H9 (cell line): ENCODE results near the gene WIPI1. TPM values are rescaled to one million over a fixed set of nuclear protein-coding genes. Genes with fewer than 3 reads are reported as not detected.

Source experiments
- DNase-seq: peaks from one replicate; pipeline ENCODE4 v3.0.0-alpha.2; 2017
- H2AFZ ChIP-seq: one replicate; pipeline ENCODE4 v1.6.1; 2013; ENCODE audit warnings: mild to moderate bottlenecking, low read length, control low read depth, moderate library complexity
- H2AK5ac ChIP-seq: 2 replicates; pipeline ENCODE4 v1.6.1; 2013; ENCODE audit warnings: low read length, control low read depth, mixed read lengths; ENCODE audit not compliant: insufficient read length
- H2BK120ac ChIP-seq: one replicate; pipeline ENCODE4 v1.6.1; 2013; ENCODE audit warnings: low read depth, mild to moderate bottlenecking, low read length, control low read depth, inconsistent platforms; ENCODE audit not compliant: poor library complexity, severe bottlenecking
- H2BK12ac ChIP-seq: 2 replicates; pipeline ENCODE4 v1.6.1; 2013; ENCODE audit warnings: low read length, control low read depth, mixed read lengths, low read depth; ENCODE audit not compliant: insufficient read length
- H2BK15ac ChIP-seq: 2 replicates; pipeline ENCODE4 v1.6.1; 2013; ENCODE audit warnings: low read depth, low read length, control low read depth
- H2BK20ac ChIP-seq: one replicate; pipeline ENCODE4 v1.6.1; 2013; ENCODE audit warnings: low read depth, mild to moderate bottlenecking, low read length, control low read depth, inconsistent platforms; ENCODE audit not compliant: poor library complexity, severe bottlenecking
- H2BK5ac ChIP-seq: 2 replicates; pipeline ENCODE4 v1.6.1; 2013; ENCODE audit warnings: low read length, control low read depth, mixed read lengths; ENCODE audit not compliant: insufficient read length
- H3K14ac ChIP-seq: 2 replicates; pipeline ENCODE4 v1.6.1; 2013; ENCODE audit warnings: low read length, control low read depth; ENCODE audit not compliant: insufficient read depth
- H3K18ac ChIP-seq: 2 replicates; pipeline ENCODE4 v1.6.1; 2013; ENCODE audit warnings: low read depth, mild to moderate bottlenecking, mixed read lengths, low read length, control low read depth; ENCODE audit not compliant: insufficient read length
- H3K23ac ChIP-seq: 2 replicates; pipeline ENCODE4 v1.6.1; 2013; ENCODE audit warnings: low read length, control low read depth, mixed read lengths, low read depth; ENCODE audit not compliant: insufficient read length
- H3K23me2 ChIP-seq: 2 replicates; pipeline ENCODE4 v1.6.1; 2013; ENCODE audit warnings: low read depth, mild to moderate bottlenecking, mixed read lengths, low read length, control low read depth; ENCODE audit not compliant: insufficient read length, poor library complexity, severe bottlenecking
- H3K27ac ChIP-seq: 2 replicates; pipeline ENCODE4 v1.5.1; 2013; ENCODE audit warnings: low read length, control low read depth, mixed read lengths, low read depth; ENCODE audit not compliant: insufficient read length
- H3K27me3 ChIP-seq: 2 replicates; pipeline ENCODE4 v1.6.1; 2013; ENCODE audit warnings: low read length, control low read depth, inconsistent platforms; ENCODE audit not compliant: insufficient read depth
- H3K4ac ChIP-seq: 2 replicates; pipeline ENCODE4 v1.6.1; 2013; ENCODE audit warnings: low read depth, mild to moderate bottlenecking, control low read depth, inconsistent platforms, low read length, moderate library complexity
- H3K4me1 ChIP-seq: 2 replicates; pipeline ENCODE4 v1.6.1; 2013; ENCODE audit warnings: low read length, control low read depth, inconsistent platforms; ENCODE audit not compliant: insufficient read depth
- H3K4me2 ChIP-seq: 2 replicates; pipeline ENCODE4 v1.6.1; 2013; ENCODE audit warnings: low read length, control low read depth, mixed read lengths; ENCODE audit not compliant: insufficient read length, insufficient read depth
- H3K56ac ChIP-seq: 2 replicates; pipeline ENCODE4 v1.6.1; 2013; ENCODE audit warnings: low read depth, mild to moderate bottlenecking, mixed read lengths, low read length, control low read depth; ENCODE audit not compliant: insufficient read length
- H3K79me1 ChIP-seq: 2 replicates; pipeline ENCODE4 v1.6.1; 2013; ENCODE audit warnings: low read depth, mild to moderate bottlenecking, moderate library complexity, low read length, control low read depth, inconsistent platforms; ENCODE audit not compliant: insufficient read depth, poor library complexity, severe bottlenecking
- H3K79me2 ChIP-seq: 2 replicates; pipeline ENCODE4 v1.6.1; 2013; ENCODE audit warnings: low read length, control low read depth, inconsistent platforms; ENCODE audit not compliant: insufficient read depth
- H3K9ac ChIP-seq: 2 replicates; pipeline ENCODE4 v1.6.1; 2013; ENCODE audit warnings: low read length, control low read depth, mixed read lengths; ENCODE audit not compliant: insufficient read length; ENCODE audit errors: extremely low read depth
- H3K9me3 ChIP-seq: one replicate; pipeline ENCODE4 v1.6.1; 2013; ENCODE audit warnings: low read depth, low read length, inconsistent platforms; ENCODE audit not compliant: control insufficient read depth
- H3T11ph ChIP-seq: one replicate; pipeline ENCODE4 v1.6.1; 2013; ENCODE audit warnings: mild to moderate bottlenecking, low read length, control low read depth, inconsistent platforms
- H4K20me1 ChIP-seq: one replicate; pipeline ENCODE4 v1.6.1; 2013; ENCODE audit not compliant: control insufficient read depth, insufficient read length, insufficient read depth
- H4K5ac ChIP-seq: 2 replicates; pipeline ENCODE4 v1.6.1; 2013; ENCODE audit warnings: low read depth, mild to moderate bottlenecking, mixed read lengths, low read length, control low read depth; ENCODE audit not compliant: insufficient read length
- H4K8ac ChIP-seq: replicated peaks from 2 replicates; pipeline ENCODE4 v1.6.1; 2013; ENCODE audit warnings: low read length, control low read depth, mixed read lengths, low read depth; ENCODE audit not compliant: insufficient read length
- H4K91ac ChIP-seq: 2 replicates; pipeline ENCODE4 v1.6.1; 2013; ENCODE audit warnings: low read depth, mild to moderate bottlenecking, moderate library complexity, mixed read lengths, low read length, control low read depth; ENCODE audit not compliant: insufficient read length
- H3K27ac Mint-ChIP-seq, 3 experiments: 2 replicates in 2 of 3; 3 replicates in 1 of 3; pipeline ENCODE4 v1.8.0; 2020 to 2021; ENCODE audit warnings: mixed read lengths in 3 of 3, mild to moderate bottlenecking in 1 of 3, moderate library complexity in 1 of 3
- H3K27me3 Mint-ChIP-seq: 2 replicates; pipeline ENCODE4 v1.8.0; 2021; ENCODE audit warnings: low read depth, mild to moderate bottlenecking, moderate library complexity, mixed read lengths
- H3K36me3 Mint-ChIP-seq, 3 experiments: 2 replicates in 2 of 3; 3 replicates in 1 of 3; pipeline ENCODE4 v1.8.0; 2020 to 2021; ENCODE audit warnings: low read depth in 3 of 3, mixed read lengths in 3 of 3; ENCODE audit not compliant: insufficient read depth in 1 of 3
- H3K4me1 Mint-ChIP-seq, 2 experiments: 2 replicates each; pipeline ENCODE4 v1.8.0; 2020; ENCODE audit warnings: mixed read lengths in 2 of 2
- H3K4me3 Mint-ChIP-seq, 2 experiments: 2 replicates in 1 of 2; 3 replicates in 1 of 2; pipeline ENCODE4 v1.8.0; 2020 to 2021; ENCODE audit warnings: mild to moderate bottlenecking in 2 of 2, mixed read lengths in 2 of 2, moderate library complexity in 1 of 2
- H3K9me3 Mint-ChIP-seq, 2 experiments: 2 replicates in 1 of 2; 3 replicates in 1 of 2; pipeline ENCODE4 v1.8.0; 2020; ENCODE audit warnings: mild to moderate bottlenecking in 2 of 2, mixed read lengths in 2 of 2, moderate library complexity in 1 of 2
- WGBS: extraction: QIAGEN DNeasy Blood & Tissue Kit; methylation state at CpG from one replicate; pipeline ENCODE4 v1.1.7; 2013; ENCODE audit warnings: missing lambda C conversion rate, low lambda C conversion rate, mixed read lengths; ENCODE audit not compliant: insufficient read length; ENCODE audit errors: extremely low coverage; 5-methylcytosine and 5-hydroxymethylcytosine counted together
- total RNA-seq: library from RNA; stranded (reverse); gene quantifications from 2 replicates; pipeline ENCODE4 v1.2.1, GENCODE V29; 2021
- TF ChIP-seq, protein P1 (sequence below): fragments of 200-600 bp; sonication (generic); conservative IDR thresholded peaks from 3 replicates; pipeline ENCODE4 v1.8.0; 2021; ENCODE audit warnings: antibody characterized with exemption, mild to moderate bottlenecking

Gene WIPI1
- total RNA-seq, 1 experiment from 2014 or later: 15.4 TPM

DNA sequence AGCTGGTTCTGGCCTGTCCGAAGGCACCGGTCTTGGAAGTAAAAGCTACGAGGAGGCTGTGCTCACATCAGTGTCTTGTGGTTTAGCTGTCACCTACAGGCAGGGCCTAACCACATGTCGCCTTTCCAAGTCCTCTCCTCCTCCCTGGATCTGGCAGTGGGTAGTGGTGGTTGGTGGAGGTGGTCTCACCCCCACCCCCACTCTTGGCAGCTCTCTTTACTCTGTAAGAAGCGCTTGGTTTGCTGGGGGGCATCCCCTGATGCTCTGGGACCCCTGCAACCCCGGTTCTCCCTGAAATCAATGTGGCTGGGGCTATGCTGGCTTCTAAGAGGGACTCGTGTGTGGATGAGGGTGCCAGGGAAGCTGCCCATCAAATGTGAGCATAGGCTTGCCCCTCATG lies 68.3 kb downstream of the WIPI1 start:
- Mint-ChIP-seq H3K27me3 (peaks cover 4% of the 10 kb centered on the region; the same call in 1 of the 2 replicates), H3K9me3 (no peaks in the 10 kb centered on the region), H3K27ac (no peak overlapping the region), H3K4me1 (peaks cover 0 to 6% of the 10 kb centered on the region in 2 experiments; a peak in 2 of 4 replicates), H3K36me3 (no peaks in the 10 kb centered on the region), H3K4me3 (no peak overlapping the region)
- Histone ChIP-seq H4K20me1 (no peaks in the 10 kb centered on the region), H3K79me1 (no peaks in the 10 kb centered on the region), H3K56ac (no peak overlapping the region), H2BK120ac (no peak overlapping the region), H2BK5ac (no peak overlapping the region), H4K91ac (no peak overlapping the region), H3K27me3 (no peaks in the 10 kb centered on the region), H4K8ac (no peak overlapping the region), H3K4me1 (no peaks in the 10 kb centered on the region), H2BK20ac (no peak overlapping the region), H2AK5ac (no peak overlapping the region), H2AFZ (no peak overlapping the region), H3T11ph (no peak overlapping the region), H4K5ac (no peak overlapping the region), H3K23ac (no peak overlapping the region), H3K79me2 (no peaks in the 10 kb centered on the region), H3K18ac (no peak overlapping the region), H3K23me2 (no peaks in the 10 kb centered on the region), H2BK12ac (no peak overlapping the region), H2BK15ac (no peak overlapping the region), H3K4me2 (no peak overlapping the region), H3K9ac (no peak overlapping the region), H3K4ac (no peak overlapping the region), H3K9me3 (no peaks in the 10 kb centered on the region), H3K14ac (no peak overlapping the region), H3K27ac (no peak overlapping the region)
- peak; percentile 25 for DNase-seq
- TF ChIP-seq, protein P1, sequence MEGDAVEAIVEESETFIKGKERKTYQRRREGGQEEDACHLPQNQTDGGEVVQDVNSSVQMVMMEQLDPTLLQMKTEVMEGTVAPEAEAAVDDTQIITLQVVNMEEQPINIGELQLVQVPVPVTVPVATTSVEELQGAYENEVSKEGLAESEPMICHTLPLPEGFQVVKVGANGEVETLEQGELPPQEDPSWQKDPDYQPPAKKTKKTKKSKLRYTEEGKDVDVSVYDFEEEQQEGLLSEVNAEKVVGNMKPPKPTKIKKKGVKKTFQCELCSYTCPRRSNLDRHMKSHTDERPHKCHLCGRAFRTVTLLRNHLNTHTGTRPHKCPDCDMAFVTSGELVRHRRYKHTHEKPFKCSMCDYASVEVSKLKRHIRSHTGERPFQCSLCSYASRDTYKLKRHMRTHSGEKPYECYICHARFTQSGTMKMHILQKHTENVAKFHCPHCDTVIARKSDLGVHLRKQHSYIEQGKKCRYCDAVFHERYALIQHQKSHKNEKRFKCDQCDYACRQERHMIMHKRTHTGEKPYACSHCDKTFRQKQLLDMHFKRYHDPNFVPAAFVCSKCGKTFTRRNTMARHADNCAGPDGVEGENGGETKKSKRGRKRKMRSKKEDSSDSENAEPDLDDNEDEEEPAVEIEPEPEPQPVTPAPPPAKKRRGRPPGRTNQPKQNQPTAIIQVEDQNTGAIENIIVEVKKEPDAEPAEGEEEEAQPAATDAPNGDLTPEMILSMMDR: no peak
- WGBS: no CpG with 5 or more reads among the region's 7 CpGs
